OCI-M1 (cell line): ENCODE results near the gene ZFP36L1.

Source experiments
- DNase-seq: peaks from one replicate; lab custom pipeline; 2025; lab: John Stamatoyannopoulos, UW

Gene ZFP36L1

DNA sequence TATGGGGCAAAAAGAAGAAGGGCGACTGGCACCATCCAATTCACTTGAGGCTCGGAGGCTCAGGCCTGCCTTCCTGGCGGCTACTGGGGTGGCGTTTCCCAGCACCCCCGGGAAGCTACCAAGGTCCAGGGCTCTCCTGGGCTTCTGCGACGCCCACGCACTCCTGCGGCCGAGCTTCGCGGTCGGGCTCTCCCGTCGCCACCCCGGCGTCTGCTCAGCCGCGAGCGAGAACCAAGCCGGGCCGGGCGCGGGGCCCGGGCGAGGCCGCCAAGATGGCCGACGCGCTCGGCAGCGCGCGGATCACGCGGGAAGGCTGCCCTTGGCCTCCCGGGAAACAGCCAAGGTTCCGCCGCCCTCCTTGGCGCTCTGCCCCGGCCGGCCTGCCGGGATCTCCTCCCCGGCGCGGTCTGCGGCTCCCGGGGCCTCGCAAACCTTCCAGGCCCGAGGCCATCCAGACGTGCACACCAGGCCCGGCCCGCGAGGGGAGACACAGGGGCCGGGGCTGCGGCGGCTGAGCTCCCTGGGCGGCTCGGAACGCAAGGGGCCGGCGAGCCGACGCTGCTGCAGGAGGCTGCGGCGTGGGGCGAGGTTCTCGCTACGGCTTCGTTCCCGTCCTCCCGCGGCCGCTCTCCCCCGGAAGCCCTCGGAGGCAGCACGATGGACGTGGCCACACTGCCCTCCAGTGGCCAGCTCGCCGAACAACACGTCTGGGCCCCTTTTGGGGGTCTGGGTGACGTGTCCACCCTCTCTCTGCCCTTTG is 23.5 kb upstream of the ZFP36L1 start:
- DNase-seq, result peak; percentile 88

DNA sequence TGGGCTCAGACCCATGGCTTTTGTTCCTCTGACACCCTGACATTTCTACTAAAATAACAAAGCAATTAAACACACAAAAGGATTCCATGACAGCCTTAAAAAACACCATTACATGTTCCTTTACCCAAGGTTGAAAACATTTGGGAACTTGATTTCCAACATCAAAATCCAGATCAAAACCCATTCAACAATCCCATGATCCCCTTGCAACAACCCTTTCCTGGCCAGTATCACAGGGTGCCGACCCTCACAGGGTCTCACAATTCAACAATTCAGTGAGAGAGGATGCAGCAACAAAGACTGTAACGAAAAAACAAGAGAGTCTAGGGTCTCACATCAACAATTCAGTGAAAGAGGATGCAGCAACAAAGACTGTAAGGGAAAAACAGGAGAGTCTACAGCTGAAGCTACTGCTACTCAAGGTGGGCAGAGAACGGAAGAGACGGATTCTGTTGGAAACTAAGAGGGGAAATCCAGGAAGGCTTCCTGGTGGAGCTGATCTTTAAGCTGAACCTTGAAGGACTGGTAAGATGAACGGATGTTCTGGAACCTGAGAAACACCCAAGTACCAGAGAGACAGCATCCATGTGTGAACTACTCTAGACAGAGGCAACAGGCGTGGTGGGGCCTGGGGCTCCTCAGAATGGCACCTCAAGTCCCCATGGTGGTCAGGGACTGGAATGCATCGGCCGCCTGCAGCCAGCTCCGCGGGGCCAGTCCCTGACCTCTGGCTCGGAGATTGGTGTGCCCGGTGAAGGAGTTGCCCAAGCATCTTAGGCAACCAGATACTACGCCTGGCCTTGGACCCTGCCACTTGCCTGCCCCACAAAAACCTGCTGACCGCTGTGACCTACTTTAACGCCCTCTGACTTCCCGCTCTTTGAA is 22.7 kb upstream of the ZFP36L1 start:
- peak; percentile 39 for DNase-seq

- peak; percentile 70 for DNase-seq
Observed at GRCh38 chr14:68814539-68815297, 21.9 kb upstream of the ZFP36L1 start.

- DNase-seq, result no peak
Observed at GRCh38 chr14:68814238-68814538, 21.3 kb upstream of the ZFP36L1 start.

GRCh38 chr14:68813318-68813838 is 20.5 kb upstream of the ZFP36L1 start:
- no peak for DNase-seq

DNA sequence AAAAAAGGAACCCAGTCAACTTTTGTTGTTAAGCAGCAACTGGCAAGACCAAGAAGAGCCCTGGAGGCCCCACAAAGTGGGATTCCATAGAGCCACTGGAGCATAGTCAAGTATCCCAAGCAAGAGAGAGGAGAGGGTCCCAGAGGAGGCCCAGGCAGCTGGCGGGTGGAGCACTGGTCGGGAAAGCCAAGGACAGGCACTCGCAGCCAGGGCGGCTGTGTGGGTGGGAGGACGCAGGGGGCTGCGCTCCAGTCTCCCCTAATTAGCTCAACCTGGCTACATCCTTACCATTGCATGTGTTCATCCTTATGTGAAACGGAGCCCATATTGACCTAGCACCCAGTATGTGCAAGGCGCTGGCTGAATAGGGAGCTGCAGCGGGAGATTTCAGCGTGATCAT is 18.3 kb upstream of the ZFP36L1 start:
- DNase-seq, result no peak

DNA sequence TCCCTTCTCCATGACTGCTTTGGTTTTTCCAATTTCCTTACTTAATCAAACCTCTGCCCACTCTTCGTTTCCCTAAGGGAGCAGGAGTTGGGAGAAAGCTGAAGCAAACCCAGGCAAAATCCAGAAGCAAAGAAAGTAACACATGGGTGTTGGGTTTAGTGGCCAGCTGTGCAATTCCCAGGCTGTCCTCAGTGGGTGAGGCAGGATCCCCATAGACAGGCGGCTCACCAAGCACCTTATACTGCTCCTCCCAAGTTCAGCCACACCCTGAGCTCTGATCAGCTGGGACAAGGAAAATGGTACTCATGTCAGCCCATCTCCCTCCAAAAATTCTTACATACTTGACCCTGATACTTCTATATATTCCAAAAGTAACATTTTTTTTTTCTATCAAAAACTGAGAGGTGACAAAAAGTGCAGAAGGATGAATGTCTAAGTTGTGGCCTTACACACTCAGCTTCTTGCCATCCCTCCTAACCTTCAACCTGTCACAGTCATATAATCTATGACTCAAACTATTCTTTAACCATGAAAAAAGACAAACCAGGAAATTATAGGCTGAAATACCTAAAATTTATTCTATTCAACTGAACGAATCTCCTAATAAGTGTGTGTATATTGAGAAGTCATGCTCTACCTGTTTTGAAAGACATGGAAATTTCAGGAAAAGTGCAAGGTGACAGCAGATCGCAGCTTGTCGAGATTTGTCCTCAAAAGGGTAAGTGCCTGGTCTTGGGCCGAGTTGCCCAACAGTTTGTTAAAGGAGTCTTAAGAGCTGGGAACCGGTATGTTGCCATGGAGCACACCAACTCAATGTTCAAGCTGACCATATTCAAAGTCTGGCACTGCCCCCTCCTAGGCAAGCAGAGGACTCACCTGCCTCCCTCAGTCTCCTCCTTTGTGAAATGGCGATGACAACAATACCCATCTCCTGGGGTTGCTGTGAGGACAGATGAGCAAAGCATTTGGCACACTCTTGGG is 17.6 kb upstream of the ZFP36L1 start:
- DNase-seq, result no peak

DNA sequence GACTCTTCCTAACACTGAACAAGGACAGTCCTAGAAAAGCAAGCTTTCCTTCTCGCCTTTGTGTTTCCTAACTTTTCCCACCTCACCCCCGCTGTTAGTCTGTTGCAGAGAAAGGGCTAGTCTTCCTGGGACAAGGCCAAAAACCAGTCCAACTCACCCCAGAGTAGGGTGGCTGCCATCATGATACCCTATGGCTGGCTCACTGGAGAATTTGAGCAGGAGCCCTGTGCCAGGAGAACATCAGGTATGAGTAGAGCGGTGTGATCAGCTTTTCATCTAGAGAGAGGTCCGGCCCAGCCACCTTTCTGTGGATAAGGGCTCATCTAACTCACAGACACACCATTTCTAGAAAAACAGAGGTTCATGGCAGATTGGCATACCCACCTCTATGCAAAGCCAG is 16.7 kb upstream of the ZFP36L1 start:
- no peak for DNase-seq

DNA sequence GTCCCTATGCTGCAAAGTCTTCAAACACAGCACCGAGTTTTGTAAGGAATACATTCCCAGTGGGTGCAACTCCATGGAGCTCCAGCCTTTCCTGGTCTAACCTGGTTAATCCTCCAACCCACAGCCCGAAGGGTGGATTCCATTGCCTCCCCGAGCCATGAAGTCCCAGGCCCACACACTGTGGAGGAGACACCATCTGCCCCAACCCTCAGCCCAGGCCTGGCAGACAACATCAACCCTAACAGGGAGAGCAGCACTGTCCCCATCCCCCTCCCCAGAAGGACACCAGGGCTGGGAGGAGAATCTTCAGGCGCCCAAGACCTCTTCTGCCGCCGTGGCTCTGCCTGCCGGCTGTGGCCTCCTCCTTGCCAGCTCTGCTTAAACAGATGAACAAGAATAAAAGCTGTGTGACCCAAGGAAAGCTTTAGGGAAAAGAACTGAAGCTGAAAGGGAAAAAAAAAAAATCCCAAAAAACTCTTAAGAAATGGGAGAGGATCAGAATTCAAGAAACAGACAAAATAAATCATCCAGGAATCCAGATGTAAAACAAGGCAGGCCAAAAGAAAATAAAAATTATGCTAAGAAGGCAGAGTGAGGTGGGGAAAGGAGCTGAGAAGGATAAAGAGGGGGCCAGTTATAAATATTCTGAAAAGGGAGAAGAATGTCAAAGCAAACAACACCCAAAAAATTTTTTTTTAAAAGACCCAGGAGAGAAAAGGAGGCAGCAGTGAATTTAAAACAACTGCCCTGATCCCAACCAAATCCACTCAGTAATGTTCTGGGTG is 16.0 kb upstream of the ZFP36L1 start:
- DNase-seq, result no peak

- no peak for DNase-seq
Observed at GRCh38 chr14:68807987-68808386, 15.1 kb upstream of the ZFP36L1 start.

GRCh38 chr14:68807148-68807600 is 14.3 kb upstream of the ZFP36L1 start:
- peak; percentile 25 for DNase-seq

DNA sequence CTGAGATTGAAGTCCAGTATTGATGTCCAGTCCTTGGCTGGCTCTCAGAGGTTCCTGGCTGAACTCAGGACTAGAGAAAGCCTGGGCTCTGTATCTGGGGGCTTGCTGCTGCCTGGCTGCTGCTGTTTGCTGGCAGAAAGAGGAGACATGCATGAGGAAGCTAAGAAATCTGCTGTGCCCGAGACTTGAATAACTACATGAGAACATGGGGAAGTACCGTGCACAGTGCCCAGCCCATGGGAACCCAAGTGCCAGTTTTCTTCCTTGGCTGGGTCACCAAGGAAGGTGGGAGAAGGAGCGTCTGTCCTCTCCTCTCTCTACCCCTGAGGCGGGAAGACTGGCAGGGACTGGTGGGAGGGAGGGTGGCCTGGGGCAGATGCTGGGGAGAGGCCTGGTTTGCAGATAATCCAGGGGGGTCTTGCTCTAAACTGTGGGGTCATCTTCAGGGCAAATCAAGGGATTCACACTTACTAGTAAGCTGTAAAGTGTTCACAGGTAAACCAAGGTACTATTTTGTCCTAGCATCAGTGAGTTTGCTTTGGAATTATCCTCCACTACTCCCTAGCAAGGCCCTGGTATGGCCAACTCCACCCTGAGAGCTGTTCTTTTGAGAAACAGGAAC is 13.8 kb upstream of the ZFP36L1 start:
- no peak for DNase-seq

- no peak for DNase-seq
Observed at GRCh38 chr14:68805414-68805813, 12.5 kb upstream of the ZFP36L1 start.

GRCh38 chr14:68801631-68802030 is 8.8 kb upstream of the ZFP36L1 start:
- DNase-seq, result peak; percentile 32

DNA sequence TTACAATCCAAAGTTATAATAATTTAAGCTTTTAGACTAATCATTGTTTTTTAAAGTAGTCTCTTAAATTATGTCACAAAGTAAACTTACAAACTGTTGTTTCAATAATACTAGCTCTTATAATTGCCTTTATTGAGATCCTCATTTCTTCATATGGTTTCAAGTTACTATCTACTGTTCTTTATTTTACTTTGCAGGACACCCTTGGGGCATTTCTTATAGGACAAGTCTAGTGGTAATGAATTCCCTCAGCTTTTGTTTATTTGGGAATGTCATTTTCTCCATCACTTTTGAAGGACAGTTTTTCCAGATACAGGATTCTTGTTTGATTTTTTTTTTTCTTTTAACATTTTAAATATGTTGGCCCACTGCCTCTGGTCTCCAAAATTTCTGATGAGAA is 8.1 kb upstream of the ZFP36L1 start:
- DNase-seq, result no peak

GRCh38 chr14:68800390-68800789 is 7.5 kb upstream of the ZFP36L1 start:
- DNase-seq, result peak; percentile 26

DNA sequence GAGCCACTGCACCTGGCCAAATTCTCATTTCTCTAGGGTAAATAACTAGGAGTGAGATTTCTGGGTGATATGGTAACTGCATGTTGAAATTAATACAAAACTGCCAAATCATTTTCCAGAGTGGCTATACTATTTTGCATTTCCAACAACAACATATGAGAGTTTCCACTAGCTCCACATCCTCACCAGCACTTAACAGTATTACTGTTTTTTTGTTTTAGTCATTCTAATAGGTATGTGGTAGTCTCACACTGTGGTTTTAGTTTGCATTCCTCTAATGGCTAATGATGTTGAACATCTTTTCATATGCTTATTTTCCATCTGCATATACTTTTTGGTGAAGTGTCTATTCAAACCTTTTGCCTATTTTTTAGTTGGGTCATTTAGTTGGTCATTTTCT is 5.8 kb upstream of the ZFP36L1 start:
- no peak for DNase-seq

DNA sequence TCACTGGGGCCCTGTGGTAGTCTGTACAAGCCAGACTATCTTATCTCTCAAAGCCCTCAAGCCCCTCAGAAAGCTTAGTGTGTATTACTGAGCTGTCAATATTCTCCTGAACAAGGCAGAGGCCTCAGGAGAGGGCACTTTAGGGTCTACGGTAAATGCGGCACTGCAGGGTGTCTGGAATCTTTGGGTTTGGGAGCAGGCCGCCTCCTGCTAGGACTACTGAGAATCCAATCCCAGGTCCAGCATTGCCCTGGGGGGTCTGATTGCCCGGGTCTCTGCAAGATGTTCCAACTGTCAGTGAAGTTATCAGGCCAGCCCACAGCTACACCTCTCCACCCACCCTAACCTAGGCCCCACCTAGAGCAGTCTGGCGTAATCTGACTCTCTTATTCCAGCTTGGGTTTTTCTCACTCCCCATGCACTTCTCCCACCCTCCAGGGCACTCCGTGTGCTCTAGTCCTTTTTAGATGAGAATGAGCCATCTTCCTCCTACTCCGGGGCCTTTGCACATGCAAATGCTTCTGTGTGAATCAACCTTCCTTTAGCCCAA is 4.3 kb upstream of the ZFP36L1 start:
- no peak for DNase-seq

DNA sequence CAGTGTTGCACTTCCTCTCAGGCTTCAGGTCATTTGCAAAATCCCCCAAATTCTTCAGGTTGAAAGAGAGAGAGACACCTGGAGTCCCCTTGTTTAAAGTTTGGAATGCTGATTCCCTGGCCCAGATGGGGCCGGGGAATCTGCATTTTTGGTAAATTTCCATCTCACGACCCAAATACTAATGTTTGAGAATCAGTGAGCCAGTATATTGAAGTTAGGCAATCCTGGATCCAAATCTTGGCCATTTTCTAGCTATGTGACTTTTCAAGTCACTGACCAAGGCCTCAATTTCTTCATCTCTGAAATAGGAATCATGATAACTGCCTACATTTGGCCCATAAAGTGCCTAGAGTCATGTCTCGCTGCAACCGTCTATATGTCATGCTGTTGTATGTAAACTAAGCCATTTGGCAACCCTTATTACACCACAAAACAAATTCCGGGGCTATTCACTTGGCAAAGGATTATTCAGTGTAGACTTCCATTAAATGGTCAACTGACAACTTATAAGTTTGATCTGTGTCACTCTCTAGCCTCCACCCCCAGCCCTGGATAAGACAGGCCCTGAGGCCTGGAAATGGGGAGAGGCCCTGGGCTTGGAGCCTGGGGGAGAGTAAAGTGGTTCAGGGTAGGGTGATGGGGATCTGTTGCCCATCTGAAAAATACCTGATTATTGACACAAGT is 3.7 kb upstream of the ZFP36L1 start:
- no peak for DNase-seq
